Cardiac fibroblast (primary cell): ENCODE results near the gene LIMA1.

Experiments
- DNase-seq, 2 donors: peaks; one replicate each; pipeline versions ENCODE4 v3.0.0 to v3.0.0-alpha.2; 2010; ENCODE audit warnings: low read depth in 2 of 2
- H3K4me3 ChIP-seq, 2 donors: replicated peaks in 1 of 2; 1 replicate in 1 of 2; 2 replicates in 1 of 2; pipeline ENCODE4 v1.5.1; 2011; ENCODE audit warnings: low read depth in 2 of 2, low read length in 2 of 2, mild to moderate bottlenecking in 2 of 2, moderate library complexity in 1 of 2
- CTCF ChIP-seq: IDR thresholded peaks from one replicate; pipeline ENCODE4 v1.5.1; 2011; ENCODE audit warnings: low read depth, mild to moderate bottlenecking, low read length, inconsistent platforms

The LIMA1 gene

GRCh38 chr12:50218386-50218785 lies 64.9 kb downstream of the LIMA1 start:
- no peak overlapping the region for H3K4me3 ChIP-seq
- DNase-seq = peak in 1 of 2 donors; percentile 81
- no peak for TF ChIP-seq CTCF

GRCh38 chr12:50217202-50217601 lies 66.1 kb downstream of the LIMA1 start:
- H3K4me3 ChIP-seq = no peak overlapping the region
- TF ChIP-seq CTCF = no peak
- no peak for DNase-seq

- no peak for TF ChIP-seq CTCF
- H3K4me3 ChIP-seq = no peak overlapping the region
- peak; percentile 64 to 74 for DNase-seq
Measured at GRCh38 chr12:50215033-50215432, 68.3 kb downstream of the LIMA1 start.

- no peak for TF ChIP-seq CTCF
Measured at GRCh38 chr12:50214018-50214417, 69.3 kb downstream of the LIMA1 start.

GRCh38 chr12:50213439-50213838 lies 69.9 kb downstream of the LIMA1 start:
- no peak overlapping the region for H3K4me3 ChIP-seq
- DNase-seq = no peak
- TF ChIP-seq CTCF = no peak

More at GRCh38 chr12:50214018-50214417, 69.3 kb downstream of the LIMA1 start:
- no peak for DNase-seq
- no peak overlapping the region for H3K4me3 ChIP-seq

- no peak overlapping the region for H3K4me3 ChIP-seq
- TF ChIP-seq CTCF = no peak
- DNase-seq = no peak
Measured at GRCh38 chr12:50212071-50212467, 71.3 kb downstream of the LIMA1 start.

- DNase-seq = peak; percentile 60 to 63
- TF ChIP-seq CTCF = no peak
- no peak overlapping the region for H3K4me3 ChIP-seq
Measured at GRCh38 chr12:50211392-50212070, 71.8 kb downstream of the LIMA1 start.
